NOMO-1 treated with DMSO at 0.1 percent for 48 hours (cell line): ENCODE results near the gene UBE2L5.
A peak's percentile ranks its signal among the peaks of the same experiment; 100 is the strongest.
"Not testable (repeated sequence)": the region's sequence is repeated elsewhere in the genome, so short reads cannot be mapped to it uniquely, and the experiment has no call there.

Experiments
- DNase-seq: peaks from one replicate; lab custom pipeline; 2025; ENCODE audit not compliant: unreplicated experiment; lab: John Stamatoyannopoulos, UW

The UBE2L5 gene

DNA sequence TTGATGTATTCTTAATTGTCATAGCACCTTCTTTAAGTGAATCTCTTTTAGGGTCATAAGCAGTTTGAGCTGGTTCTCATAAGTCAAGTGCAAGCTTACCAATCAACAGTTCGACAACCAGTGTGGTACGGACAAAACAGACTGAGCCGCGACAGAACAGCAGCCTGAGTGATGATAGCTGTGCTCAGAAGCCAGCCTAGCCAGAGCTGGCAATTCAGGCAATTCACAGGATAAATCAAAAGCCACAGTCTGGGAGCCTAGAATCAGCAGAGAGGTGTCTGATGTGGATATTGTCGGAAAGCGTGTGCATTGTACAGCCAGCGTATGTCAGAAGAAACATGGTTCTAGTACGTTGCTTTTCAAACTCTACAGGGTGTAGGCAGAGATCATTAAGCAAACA, 14.9 kb downstream of the UBE2L5 start:
- DNase-seq: no peak

DNA sequence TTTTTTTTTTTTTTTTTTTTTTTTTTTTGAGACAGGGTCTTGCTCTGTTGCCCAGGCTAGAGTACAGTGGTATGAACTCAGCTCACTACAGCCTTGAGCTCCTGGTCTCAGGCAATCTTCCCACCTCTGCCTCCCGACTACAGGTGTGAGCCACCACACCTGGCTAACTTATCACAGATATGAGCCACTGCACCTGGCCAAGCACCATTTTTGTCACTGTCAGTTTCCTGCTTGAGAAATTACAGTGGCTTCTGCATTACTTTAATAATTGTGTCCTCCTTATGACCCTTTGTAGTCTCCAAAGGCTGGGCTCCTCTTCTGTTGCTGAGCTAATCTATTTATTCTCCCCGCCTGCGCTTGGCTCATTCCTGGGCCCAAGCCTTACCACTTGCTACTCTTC, 16.0 kb downstream of the UBE2L5 start:
- DNase-seq: no peak

DNA sequence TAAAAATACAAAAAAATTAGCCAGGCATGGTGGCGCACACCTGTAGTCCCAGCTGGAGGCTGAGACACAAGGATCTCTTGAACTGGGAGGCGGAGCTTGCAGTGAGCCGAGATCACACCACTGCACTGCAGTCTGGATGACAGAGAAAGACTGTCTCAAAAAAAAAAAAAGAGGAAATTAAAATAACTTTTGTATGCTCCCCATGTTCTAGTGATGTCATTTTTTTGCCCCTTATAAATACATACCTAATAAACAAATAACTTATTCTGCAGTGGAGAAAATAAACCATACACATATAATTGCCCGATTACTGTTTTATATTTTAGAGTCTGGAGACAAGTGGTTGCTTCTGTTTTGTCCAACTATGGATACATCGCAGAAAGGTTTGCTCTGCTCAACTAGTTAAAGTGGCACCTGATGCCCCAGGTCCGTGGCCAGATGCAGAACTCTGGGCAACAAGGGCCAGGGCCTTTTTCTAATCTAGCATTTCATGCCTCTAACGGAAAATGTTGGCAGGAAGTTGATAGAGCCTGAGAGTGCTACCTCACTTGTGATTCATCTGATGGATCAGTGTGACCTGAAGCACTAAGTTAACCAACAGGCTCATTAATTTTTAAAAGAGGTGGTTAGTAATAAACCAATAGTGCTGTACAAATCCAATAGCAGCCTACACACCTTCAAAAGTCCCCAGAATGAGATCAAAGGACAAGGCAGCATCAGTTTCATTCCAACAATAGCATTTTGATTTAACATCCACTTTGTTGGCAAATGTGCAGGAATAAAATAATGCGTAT, 18.8 kb downstream of the UBE2L5 start:
- DNase-seq: no peak

DNA sequence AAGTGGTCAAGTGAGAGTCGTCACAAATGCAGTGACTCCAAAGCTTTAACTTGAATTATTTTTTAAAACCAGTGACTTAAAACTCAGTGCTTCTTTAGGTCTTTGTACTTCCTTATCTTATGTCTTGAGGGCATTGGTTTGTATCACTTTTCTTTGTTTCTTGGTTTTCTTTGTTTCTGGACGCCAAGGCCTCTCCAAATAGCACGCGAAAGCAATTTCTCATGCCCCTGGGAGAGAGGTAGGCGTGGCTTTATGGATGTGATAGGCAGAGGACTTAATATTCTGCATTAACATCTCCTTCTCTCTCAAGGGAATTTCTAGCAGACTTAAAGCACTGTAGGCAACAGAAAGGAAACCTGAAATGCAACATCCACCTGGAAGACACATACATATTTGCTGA, 20.6 kb downstream of the UBE2L5 start:
- no peak for DNase-seq

DNA sequence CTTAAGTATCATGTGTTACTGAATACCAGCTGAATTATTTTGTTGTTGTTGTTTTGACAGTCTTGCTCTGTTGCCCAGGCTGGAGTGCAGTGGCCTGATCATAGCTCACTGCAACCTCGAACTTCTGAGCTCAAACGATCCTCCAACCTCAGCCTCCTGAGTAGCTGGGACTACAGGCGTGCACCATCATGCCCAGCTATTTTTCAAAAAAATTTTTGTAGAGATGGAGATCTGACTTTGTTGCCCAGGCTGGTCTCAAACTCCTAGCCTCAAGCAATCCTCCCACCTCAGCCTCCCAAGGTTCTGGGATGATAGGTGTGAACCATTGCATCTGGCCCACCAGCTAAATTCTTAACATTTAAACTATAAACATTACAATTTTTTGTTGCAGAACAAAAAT, 21.2 kb downstream of the UBE2L5 start:
- DNase-seq: not testable (repeated sequence)

DNA sequence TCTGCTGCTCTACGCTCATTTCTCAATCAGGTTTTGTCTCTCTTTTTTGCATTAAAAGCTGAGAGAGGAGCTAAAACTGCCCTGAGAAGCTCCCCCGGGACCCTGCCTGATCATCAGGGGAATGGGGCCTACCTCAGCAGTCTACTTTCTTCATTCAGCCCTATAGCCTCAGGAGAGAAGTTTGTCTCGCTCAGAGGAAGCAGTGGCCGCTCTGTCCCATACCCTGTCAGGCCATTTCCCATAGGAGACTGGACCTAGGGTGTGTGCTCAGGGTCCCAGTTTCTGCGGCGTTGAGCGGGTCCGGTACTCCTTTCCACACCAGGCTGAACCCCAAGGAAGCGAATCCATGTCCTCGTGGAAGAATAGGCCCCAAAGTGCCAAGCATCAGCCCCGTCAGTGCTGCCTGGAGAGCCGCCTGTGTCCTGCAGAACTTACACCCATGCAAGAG, 21.7 kb downstream of the UBE2L5 start:
- DNase-seq: no peak

DNA sequence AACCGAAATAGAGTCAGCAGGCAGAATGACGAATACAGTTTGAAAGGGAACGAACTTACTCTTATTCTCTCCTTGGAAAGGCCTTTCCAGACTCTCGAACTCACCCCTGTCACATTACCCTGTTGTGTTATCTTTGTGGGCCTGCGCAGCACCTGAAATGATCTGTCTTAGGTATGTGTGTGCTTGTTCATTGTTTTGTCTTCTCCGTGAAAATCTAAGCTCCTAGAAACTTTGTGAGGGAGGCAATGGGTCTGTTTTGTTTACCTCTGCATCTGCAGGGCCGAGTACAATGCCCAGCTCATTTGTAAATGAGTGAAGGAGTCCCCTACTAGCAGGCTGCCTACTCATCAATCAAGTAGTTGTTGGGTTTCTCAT, 23.8 kb downstream of the UBE2L5 start:
- DNase-seq: no peak

DNA sequence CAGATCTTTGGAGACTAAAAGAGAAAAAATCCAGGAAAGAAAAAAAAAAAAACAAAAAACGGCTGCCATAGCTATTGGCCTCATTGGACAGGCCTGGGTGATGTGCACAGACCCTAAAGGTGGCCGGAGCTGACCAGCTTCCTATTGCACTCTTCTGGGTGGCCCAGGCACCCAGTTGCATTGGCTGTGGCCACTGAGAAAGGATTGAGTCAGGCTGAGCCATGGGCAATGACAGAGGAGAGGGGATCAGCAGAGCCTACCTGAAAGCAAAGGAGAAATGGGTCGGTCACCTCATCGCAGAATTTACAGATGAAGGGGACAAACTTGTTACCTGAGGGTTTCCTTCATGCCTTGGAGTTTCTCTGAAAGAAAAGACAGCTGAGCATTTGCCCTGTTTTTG, 26.1 kb downstream of the UBE2L5 start:
- no peak for DNase-seq

DNA sequence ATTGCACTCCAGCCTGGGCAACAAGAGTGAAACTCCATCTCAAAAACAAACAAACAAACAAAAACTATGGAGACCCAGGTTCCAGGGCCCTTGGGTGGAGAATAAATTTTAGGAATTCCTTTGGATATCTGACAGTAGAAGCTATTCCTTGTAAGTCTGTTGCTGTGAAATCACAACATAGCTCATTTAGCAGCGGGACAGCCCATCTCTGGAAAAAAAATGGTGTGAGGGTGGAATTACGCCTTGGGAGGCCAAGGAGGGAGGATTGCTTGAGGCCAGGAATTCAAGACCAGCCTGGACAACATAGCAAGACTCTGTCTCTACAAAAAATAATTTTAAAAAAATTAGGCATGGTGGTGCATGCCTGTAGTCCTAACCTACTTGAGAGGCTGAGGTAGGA, 27.8 kb downstream of the UBE2L5 start:
- no peak for DNase-seq

DNA sequence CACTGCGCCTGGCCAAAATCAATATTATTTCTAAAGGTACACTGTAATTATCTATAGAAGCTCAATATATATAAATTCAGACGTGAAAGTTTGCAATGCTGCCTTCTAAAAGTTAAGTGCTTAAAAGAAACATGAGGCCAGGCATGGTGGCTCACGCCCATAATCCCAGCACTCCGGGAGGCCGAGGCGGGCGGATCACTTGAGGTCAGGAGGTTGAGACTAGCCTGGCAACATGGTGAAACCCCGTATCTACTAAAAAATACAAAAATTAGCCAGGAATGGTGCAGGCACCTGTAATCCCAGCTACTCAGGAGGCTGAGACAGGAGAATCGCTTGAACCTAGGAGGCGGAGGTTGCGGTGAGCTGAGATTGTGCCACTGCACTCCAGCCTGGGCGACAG, 29.2 kb downstream of the UBE2L5 start:
- not testable (repeated sequence) for DNase-seq

DNA sequence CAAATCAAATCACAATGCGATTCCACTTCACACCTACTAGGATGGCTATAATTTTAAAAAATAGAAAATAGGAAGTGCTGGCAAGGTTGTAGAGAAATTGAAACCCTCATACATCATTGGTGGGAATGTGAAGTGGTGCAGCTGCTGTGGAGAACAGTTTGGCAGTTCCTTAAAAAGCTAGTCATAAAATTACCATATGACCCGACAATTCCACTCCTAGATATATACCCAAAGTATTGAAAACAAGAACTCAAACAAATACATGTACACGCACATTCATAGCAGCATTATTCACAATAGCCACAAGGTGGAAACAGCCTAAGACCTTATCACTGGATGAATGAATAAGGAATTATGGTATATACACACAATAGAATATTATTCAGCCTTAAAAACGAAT, 31.4 kb downstream of the UBE2L5 start:
- DNase-seq: peak; percentile 72

DNA sequence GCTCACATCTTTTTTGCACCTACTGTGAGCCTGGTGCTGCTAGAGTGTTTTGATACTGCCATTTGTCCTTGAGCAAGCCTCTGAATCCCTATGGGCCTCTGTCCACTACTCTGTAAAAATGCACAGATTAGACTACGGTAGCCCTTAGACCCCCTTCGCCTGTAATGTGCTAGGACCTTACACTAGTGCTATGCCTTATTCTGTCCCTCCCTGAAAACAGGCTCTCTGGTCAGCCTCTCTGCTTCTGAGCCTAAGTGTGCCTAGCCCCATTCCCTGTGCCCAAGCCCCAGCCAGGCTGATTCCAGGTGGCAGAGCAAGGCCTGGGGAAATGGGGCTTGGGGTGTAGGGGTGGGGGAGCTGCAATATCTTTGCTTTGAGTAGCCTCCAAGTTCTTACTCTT, 32.7 kb downstream of the UBE2L5 start:
- DNase-seq: no peak

DNA sequence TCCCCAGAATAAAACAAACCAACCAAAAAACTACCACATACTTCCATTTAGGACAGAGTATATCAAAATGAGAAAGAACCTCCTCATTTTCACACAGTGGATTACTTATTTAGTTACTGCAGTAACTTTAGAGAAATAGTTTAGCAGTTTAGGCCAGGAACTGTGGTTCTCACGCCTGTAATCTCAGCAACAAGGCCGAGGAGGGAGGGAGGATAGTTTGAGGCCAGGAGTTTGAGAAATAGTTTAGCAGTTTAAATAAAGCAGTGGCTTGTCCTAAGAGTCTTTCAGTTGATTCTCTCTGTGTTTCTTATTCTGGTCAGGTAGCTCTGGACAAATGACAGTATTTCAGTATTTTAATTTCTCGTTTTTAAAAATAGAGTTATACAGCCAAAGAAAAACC, 34.0 kb downstream of the UBE2L5 start:
- no peak for DNase-seq

DNA sequence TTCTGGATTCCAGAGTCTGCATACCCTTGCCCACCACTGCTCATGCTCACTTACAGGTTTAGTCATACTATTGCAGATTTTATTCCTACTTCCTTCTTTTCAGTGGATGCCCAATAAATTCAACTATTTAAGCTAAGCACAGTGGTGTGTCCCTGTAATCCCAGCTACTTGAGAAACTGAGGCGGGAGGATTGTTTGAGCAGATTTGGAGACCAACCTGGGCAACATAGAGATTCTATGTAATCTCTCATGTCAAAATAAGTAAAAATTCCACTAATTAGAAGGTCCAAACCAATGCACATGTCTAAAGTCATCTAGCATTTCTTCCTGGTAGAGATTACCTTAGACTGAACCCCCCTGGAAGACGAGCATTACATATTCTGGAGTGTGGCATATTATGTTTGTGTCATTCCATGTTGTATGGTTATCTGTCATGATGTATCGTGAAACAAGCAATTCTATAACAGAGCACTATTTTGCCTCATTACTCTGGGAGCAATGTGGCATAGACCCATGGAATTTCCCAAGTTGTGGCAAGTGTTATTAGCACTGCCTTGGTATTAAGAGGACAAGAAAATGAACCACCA, 35.1 kb downstream of the UBE2L5 start:
- peak; percentile 18 for DNase-seq

DNA sequence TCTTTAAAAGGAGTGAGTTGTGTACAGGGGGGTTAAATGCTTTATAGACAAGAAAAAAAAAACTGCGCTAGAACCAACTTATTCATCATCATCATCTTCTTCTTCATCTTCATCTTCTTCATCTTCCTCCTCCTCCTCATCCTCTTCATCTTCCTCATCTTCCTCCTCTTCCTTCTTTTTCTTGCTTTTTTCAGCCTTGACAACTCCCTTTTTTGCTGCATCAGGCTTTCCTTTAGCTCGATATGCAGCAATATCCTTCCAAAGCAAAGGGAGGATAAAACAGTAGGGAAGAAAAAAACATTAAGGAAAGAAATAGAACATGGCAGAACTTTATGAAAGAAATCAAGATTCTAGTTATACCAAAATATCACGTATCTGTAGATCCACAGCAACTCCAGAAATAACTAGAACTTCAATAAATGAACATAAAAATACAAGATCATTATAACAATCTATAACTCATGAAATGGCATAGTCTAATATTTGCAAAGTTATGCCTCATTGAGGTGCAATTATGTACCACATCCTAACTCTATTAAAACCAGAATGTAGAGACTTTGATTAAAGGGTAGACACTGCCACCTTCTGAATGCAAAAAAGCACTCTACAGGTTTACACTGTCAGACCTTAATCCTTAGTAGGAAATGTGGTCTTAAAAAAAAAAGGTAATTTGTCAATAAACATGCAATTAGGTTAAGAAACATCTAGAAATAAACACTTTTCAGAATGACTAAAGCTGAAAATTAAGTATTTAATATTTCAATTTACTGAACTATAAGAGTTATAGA, 39.2 kb downstream of the UBE2L5 start:
- DNase-seq: peak; percentile 41

DNA sequence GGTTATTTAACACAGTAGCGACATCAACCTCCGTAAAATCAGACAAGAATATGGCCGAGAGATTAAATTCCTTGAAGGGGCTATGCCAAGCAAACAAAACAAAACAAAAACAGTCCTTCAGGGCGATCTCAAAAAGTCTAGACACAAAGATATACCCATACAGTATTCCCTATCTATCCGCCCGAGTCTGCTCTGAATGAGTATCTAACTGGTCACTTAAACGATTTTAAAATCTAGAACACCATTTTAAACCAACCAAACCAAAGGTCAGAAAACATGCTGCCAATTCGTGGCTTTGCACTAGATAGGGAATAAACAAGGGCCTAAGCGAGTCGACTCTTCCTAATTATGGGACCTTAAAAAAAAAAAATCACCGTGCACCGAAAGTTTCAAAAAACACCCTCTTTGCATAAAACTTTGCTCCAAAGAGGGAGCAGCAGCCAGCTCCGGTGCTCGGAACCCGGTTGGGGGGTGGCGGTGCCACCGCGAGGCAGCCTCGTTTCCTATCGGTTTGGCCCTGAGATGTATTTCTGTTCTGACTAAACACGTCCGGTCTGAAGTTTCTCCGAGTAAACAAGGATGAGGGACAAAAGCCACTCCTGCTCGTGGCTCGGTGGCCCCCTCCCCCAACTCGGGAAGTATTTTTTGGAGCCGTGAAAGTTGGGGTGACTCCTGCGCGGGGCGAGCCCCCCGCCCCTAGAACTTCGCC, 41.6 kb downstream of the UBE2L5 start:
- peak; percentile 55 for DNase-seq

DNA sequence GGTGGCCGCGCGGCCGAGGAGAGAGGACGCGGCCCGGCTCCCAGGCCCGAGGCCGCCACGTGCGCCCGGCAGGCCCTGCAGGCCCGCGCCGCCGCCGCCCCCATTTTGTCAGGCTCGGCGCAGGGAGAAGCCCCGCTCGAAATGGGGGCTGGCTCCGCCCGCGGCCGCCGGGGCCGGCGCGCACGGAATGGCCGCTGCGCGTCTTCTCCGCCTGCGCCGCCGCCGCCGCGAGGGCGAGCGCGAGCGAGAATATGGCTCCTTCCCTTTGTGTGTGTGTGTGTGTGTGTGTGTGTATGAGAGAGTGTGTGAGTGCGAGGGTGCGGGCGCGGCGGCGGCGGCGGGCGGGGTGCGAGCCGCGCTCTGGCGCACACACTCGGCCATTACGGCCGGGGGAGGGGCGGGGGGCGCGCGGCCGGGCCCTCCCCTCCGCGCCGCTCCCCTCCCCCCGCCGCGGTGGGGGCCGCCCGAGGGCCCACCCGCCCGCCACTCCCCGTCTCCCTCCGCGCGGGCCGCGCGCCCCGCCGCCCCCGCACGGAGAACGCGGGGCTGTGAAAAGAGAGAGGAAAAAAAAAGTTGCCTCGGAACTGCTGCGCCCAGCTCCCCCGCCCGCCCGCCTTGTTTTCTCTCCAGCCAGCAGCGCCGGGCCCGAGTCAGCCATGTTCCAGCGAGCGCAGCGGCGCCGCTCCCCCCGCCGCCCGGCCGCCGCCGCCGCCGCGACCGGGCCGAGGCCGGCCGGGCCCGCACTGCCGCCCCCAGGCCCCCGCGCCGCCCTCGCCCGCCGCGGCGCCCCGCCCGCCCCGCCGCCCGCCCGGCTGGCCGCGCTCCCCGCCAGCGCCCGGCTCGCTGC, 42.4 kb downstream of the UBE2L5 start:
- peak; percentile 77 for DNase-seq

DNA sequence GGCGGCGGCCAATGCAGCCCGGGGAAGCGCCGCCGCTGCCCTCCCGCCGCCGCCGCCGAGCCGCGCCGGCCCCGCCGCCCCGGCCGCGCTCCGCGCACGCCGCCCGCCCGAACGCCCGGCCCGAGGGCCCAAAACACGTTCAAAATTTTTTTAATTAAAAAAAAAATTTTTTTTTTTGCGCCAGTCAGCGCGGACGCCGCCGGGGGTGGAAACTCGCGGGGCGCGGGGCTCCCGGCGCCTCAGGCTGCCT, 43.0 kb downstream of the UBE2L5 start:
- no peak for DNase-seq

DNA sequence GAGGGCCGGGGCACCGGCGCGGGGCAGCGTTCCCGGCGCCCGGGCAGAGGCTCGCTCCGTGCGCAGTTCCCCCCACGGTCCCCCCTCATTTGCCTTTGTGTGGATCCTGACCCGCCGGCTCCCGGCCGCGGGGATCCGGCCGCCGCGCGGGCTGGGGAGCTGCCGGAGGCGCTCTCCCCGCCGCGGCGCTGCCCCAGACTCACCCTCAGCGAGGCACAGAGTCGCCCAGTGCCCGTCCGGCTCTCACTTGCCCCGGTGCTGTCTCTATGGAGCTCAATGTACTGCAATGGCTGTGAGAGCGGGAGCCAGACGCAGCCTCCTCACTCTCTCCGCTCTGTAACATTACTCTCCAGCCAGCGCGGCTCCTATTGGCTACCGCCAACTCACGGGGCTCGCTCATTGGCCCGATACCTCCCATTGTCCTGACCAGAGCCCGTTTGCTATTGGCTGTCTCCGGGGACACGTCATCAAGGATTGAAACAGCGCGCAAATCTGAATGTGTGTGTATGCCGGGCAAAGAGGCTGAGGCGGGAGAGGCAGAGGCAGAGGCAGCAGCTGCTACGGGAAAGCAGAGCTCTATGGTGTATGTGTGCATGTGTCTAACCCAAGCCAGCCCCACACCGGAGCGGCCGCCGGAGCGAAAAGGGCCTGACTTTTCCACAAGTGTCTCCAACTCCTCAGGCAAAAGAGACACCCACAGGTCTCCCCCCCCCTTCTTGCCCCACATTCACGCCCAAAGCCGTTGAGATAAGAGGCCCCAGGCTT, 43.5 kb downstream of the UBE2L5 start, which contains the start of gene HMGB1:
Gene HMGB1, minus strand, starts transcription at position 344 of the 765 bp plus-strand sequence. CDS start 2,256 bp downstream, outside the sequence.
- DNase-seq: peak; percentile 99

DNA sequence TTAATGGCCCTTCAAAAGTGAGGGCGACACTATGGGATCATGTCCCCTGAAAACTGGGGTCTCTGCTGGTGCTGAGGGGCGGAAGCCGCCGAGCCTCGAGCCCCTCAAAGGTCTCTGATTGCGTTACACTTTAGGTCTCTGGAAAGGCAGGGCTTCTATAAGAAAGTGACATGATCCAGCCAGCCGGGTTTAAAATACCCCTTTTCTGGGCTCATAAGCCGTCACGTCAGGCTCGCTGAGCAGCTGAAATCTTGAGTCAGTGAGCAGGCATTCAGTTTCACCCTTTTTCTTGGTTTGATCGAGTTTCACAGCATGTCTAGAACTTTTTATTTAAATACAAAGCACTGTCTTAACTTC, 44.0 kb downstream of the UBE2L5 start:
- peak; percentile 51 for DNase-seq
